ENCODE measurements around the gene TSPAN5.

DNA sequence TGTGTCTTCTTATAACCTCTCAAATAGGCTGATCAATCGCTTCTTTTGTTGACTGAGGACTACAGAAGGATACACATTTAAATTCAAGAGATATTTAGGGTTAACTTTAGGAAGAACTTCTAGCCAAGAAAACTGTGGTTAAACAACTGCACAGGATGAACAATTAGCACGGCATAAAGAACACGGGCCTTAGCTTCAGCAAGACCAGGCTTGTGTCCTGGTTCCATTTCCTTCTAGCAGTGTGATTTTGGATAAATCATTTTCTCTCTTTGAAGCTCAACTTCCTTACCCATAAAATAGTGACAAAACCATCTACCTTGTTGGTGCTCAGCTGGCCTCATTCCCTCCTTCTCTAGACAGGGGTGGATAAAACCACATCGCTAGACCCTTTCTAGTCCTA is 117.6 kb downstream of the TSPAN5 start:
- TF ChIP-seq, protein P1, sequence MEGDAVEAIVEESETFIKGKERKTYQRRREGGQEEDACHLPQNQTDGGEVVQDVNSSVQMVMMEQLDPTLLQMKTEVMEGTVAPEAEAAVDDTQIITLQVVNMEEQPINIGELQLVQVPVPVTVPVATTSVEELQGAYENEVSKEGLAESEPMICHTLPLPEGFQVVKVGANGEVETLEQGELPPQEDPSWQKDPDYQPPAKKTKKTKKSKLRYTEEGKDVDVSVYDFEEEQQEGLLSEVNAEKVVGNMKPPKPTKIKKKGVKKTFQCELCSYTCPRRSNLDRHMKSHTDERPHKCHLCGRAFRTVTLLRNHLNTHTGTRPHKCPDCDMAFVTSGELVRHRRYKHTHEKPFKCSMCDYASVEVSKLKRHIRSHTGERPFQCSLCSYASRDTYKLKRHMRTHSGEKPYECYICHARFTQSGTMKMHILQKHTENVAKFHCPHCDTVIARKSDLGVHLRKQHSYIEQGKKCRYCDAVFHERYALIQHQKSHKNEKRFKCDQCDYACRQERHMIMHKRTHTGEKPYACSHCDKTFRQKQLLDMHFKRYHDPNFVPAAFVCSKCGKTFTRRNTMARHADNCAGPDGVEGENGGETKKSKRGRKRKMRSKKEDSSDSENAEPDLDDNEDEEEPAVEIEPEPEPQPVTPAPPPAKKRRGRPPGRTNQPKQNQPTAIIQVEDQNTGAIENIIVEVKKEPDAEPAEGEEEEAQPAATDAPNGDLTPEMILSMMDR (conservative IDR thresholded peaks at IDR 0.05) = no peak
- no peak for TF ChIP-seq ZFX (IDR thresholded peaks at IDR 0.05)
